Lower leg skin (tissue), 3 donors: ENCODE measurements around the gene ARHGAP1.

Experiments
- CTCF ChIP-seq, 3 donors: fragments of 450-650 bp; IDR thresholded peaks; one replicate each; pipeline ENCODE4 v1.5.1; 2016; ENCODE audit warnings: antibody characterized with exemption in 3 of 3, mild to moderate bottlenecking in 3 of 3, moderate library complexity in 2 of 3
- POLR2A ChIP-seq, 2 donors: fragments of 450-650 bp; IDR thresholded peaks; one replicate each; pipeline ENCODE4 v1.6.1; 2016 to 2017; ENCODE audit warnings: antibody characterized with exemption in 2 of 2, mild to moderate bottlenecking in 1 of 2, moderate library complexity in 1 of 2

GRCh38 chr11:46743693-46744339 lies 43.4 kb upstream of the ARHGAP1 start:
- TF ChIP-seq POLR2A (IDR thresholded peaks at IDR 0.05) (no peak), CTCF (IDR thresholded peaks at IDR 0.05) (no peak)
